ENCODE data around the gene SSTR1.

DNA sequence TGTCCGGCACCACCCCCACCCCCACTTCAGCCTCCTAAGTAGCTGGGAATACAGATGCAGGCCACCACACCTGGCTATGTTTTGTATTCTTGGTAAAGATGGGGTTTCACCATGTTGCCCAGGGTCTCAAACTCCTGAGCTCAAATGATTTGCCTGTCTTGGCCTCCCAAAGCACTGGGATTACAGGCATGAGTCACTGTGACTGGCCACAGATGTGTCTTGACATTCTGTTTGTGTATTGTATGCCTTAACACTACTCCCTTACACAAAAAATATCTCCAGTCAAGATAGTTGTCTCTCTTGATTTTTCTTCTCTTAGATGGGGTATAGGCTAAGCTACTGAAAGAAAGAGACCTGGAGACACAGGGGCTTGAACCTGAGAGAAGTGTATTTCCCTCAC lies 30.6 kb downstream of the SSTR1 start:
- TF ChIP-seq, protein P1, sequence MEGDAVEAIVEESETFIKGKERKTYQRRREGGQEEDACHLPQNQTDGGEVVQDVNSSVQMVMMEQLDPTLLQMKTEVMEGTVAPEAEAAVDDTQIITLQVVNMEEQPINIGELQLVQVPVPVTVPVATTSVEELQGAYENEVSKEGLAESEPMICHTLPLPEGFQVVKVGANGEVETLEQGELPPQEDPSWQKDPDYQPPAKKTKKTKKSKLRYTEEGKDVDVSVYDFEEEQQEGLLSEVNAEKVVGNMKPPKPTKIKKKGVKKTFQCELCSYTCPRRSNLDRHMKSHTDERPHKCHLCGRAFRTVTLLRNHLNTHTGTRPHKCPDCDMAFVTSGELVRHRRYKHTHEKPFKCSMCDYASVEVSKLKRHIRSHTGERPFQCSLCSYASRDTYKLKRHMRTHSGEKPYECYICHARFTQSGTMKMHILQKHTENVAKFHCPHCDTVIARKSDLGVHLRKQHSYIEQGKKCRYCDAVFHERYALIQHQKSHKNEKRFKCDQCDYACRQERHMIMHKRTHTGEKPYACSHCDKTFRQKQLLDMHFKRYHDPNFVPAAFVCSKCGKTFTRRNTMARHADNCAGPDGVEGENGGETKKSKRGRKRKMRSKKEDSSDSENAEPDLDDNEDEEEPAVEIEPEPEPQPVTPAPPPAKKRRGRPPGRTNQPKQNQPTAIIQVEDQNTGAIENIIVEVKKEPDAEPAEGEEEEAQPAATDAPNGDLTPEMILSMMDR (IDR thresholded peaks at IDR 0.05), result no peak
- TF ChIP-seq POLR2A (IDR thresholded peaks at IDR 0.05), result no peak

All from tibial nerve (tissue), 3 donors.